ENCODE measurements around the gene RTCA. TPM values are rescaled to one million over a fixed set of nuclear protein-coding genes. Genes with fewer than 3 reads are reported as not detected.
"Not testable (repeated sequence)": the region's sequence is repeated elsewhere in the genome, so short reads cannot be mapped to it uniquely, and the experiment has no call there.

The RTCA gene
- total RNA-seq, 1 experiment from 2014 or later: 44.2 TPM

- Histone ChIP-seq H3K36me3 (replicated peaks; ENCODE audit: control insufficient read depth, insufficient read depth, low read length) (no peaks in the 10 kb centered on the region), H3K4me3 (ENCODE audit: insufficient read depth, low read depth, low read length) (no peak overlapping the region), H3K27me3 (ENCODE audit: control insufficient read depth, insufficient read depth, low read length) (no peaks in the 10 kb centered on the region)
- DNase-seq: no peak
Observed at GRCh38 chr1:100306735-100307313, 40.8 kb downstream of the RTCA start.

- Histone ChIP-seq H3K4me3 (ENCODE audit: insufficient read depth, low read depth, low read length) (no peak overlapping the region), H3K27me3 (ENCODE audit: control insufficient read depth, insufficient read depth, low read length) (no peaks in the 10 kb centered on the region), H3K36me3 (replicated peaks; ENCODE audit: control insufficient read depth, insufficient read depth, low read length) (no peaks in the 10 kb centered on the region)
- DNase-seq: no peak
Observed at GRCh38 chr1:100308777-100309176, 42.8 kb downstream of the RTCA start.

GRCh38 chr1:100309863-100310262 is 43.8 kb downstream of the RTCA start:
- no peaks in the 10 kb centered on the region for H3K36me3 ChIP-seq (replicated peaks; ENCODE audit: control insufficient read depth, insufficient read depth, low read length)
- no peak for DNase-seq
- no peaks in the 10 kb centered on the region for H3K27me3 ChIP-seq (ENCODE audit: control insufficient read depth, insufficient read depth, low read length)
- no peak overlapping the region for H3K4me3 ChIP-seq (ENCODE audit: insufficient read depth, low read depth, low read length)

GRCh38 chr1:100313382-100313781 is 47.4 kb downstream of the RTCA start:
- no peaks in the 10 kb centered on the region for H3K36me3 ChIP-seq (replicated peaks; ENCODE audit: control insufficient read depth, insufficient read depth, low read length)
- DNase-seq: no peak
- H3K4me3 ChIP-seq (ENCODE audit: insufficient read depth, low read depth, low read length): no peak overlapping the region
- no peaks in the 10 kb centered on the region for H3K27me3 ChIP-seq (ENCODE audit: control insufficient read depth, insufficient read depth, low read length)

- no peaks in the 10 kb centered on the region for H3K27me3 ChIP-seq (ENCODE audit: control insufficient read depth, insufficient read depth, low read length)
- DNase-seq: no peak
- no peak overlapping the region for H3K4me3 ChIP-seq (ENCODE audit: insufficient read depth, low read depth, low read length)
- no peaks in the 10 kb centered on the region for H3K36me3 ChIP-seq (replicated peaks; ENCODE audit: control insufficient read depth, insufficient read depth, low read length)
Observed at GRCh38 chr1:100316622-100317021, 50.6 kb downstream of the RTCA start.

GRCh38 chr1:100320311-100321099 is 54.5 kb downstream of the RTCA start:
- Histone ChIP-seq H3K36me3 (replicated peaks; ENCODE audit: control insufficient read depth, insufficient read depth, low read length) (no peaks in the 10 kb centered on the region), H3K4me3 (ENCODE audit: insufficient read depth, low read depth, low read length) (no peak overlapping the region), H3K27me3 (ENCODE audit: control insufficient read depth, insufficient read depth, low read length) (no peaks in the 10 kb centered on the region)
- no peak for DNase-seq

- Histone ChIP-seq H3K36me3 (replicated peaks; ENCODE audit: control insufficient read depth, insufficient read depth, low read length) (no peaks in the 10 kb centered on the region), H3K27me3 (ENCODE audit: control insufficient read depth, insufficient read depth, low read length) (no peaks in the 10 kb centered on the region), H3K4me3 (ENCODE audit: insufficient read depth, low read depth, low read length) (no peak overlapping the region)
- no peak for DNase-seq
Observed at GRCh38 chr1:100321100-100321493, 55.1 kb downstream of the RTCA start.

- H3K4me3 ChIP-seq (ENCODE audit: insufficient read depth, low read depth, low read length): no peak overlapping the region
- no peak for DNase-seq
- no peaks in the 10 kb centered on the region for H3K27me3 ChIP-seq (ENCODE audit: control insufficient read depth, insufficient read depth, low read length)
- no peaks in the 10 kb centered on the region for H3K36me3 ChIP-seq (replicated peaks; ENCODE audit: control insufficient read depth, insufficient read depth, low read length)
Observed at GRCh38 chr1:100321506-100321905, 55.5 kb downstream of the RTCA start.

GRCh38 chr1:100322436-100323211 is 56.6 kb downstream of the RTCA start:
- Histone ChIP-seq H3K27me3 (ENCODE audit: control insufficient read depth, insufficient read depth, low read length) (no peaks in the 10 kb centered on the region), H3K4me3 (ENCODE audit: insufficient read depth, low read depth, low read length) (no peak overlapping the region), H3K36me3 (replicated peaks; ENCODE audit: control insufficient read depth, insufficient read depth, low read length) (no peaks in the 10 kb centered on the region)
- no peak for DNase-seq

GRCh38 chr1:100323419-100324106 is 57.5 kb downstream of the RTCA start:
- Histone ChIP-seq H3K36me3 (replicated peaks; ENCODE audit: control insufficient read depth, insufficient read depth, low read length) (no peaks in the 10 kb centered on the region), H3K27me3 (ENCODE audit: control insufficient read depth, insufficient read depth, low read length) (no peaks in the 10 kb centered on the region), H3K4me3 (ENCODE audit: insufficient read depth, low read depth, low read length) (no peak overlapping the region)
- no peak for DNase-seq

- peak; percentile 45 for DNase-seq
Observed at GRCh38 chr1:100325415-100326324, 59.7 kb downstream of the RTCA start.

GRCh38 chr1:100326325-100326670 is 60.3 kb downstream of the RTCA start:
- not testable (repeated sequence) for DNase-seq; H3K4me3 ChIP-seq (ENCODE audit: insufficient read depth, low read depth, low read length); H3K36me3 ChIP-seq (replicated peaks; ENCODE audit: control insufficient read depth, insufficient read depth, low read length); H3K27me3 ChIP-seq (ENCODE audit: control insufficient read depth, insufficient read depth, low read length)

More at GRCh38 chr1:100325415-100326324, 59.7 kb downstream of the RTCA start:
- no peaks in the 10 kb centered on the region for H3K36me3 ChIP-seq (replicated peaks; ENCODE audit: control insufficient read depth, insufficient read depth, low read length)
- no peaks in the 10 kb centered on the region for H3K27me3 ChIP-seq (ENCODE audit: control insufficient read depth, insufficient read depth, low read length)
- no peak overlapping the region for H3K4me3 ChIP-seq (ENCODE audit: insufficient read depth, low read depth, low read length)

- Histone ChIP-seq H3K4me3 (ENCODE audit: insufficient read depth, low read depth, low read length) (no peak overlapping the region), H3K27me3 (ENCODE audit: control insufficient read depth, insufficient read depth, low read length) (no peaks in the 10 kb centered on the region), H3K36me3 (replicated peaks; ENCODE audit: control insufficient read depth, insufficient read depth, low read length) (no peaks in the 10 kb centered on the region)
- no peak for DNase-seq
Observed at GRCh38 chr1:100328133-100328532, 62.1 kb downstream of the RTCA start.

GRCh38 chr1:100331146-100331545 is 65.1 kb downstream of the RTCA start:
- H3K27me3 ChIP-seq (ENCODE audit: control insufficient read depth, insufficient read depth, low read length); H3K36me3 ChIP-seq (replicated peaks; ENCODE audit: control insufficient read depth, insufficient read depth, low read length); DNase-seq; H3K4me3 ChIP-seq (ENCODE audit: insufficient read depth, low read depth, low read length): not testable (repeated sequence)

Data from H7 (cell line).